Measurements from ENCODE around the gene CTTNBP2.

GRCh38 chr7:117871401-117871777, 1.9 kb downstream of the CTTNBP2 start:
- TF ChIP-seq, protein P1, sequence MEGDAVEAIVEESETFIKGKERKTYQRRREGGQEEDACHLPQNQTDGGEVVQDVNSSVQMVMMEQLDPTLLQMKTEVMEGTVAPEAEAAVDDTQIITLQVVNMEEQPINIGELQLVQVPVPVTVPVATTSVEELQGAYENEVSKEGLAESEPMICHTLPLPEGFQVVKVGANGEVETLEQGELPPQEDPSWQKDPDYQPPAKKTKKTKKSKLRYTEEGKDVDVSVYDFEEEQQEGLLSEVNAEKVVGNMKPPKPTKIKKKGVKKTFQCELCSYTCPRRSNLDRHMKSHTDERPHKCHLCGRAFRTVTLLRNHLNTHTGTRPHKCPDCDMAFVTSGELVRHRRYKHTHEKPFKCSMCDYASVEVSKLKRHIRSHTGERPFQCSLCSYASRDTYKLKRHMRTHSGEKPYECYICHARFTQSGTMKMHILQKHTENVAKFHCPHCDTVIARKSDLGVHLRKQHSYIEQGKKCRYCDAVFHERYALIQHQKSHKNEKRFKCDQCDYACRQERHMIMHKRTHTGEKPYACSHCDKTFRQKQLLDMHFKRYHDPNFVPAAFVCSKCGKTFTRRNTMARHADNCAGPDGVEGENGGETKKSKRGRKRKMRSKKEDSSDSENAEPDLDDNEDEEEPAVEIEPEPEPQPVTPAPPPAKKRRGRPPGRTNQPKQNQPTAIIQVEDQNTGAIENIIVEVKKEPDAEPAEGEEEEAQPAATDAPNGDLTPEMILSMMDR (tag by site-specific recombination; IDR thresholded peaks at IDR 0.05), result no peak
- TF ChIP-seq RBAK (tag by site-specific recombination; IDR thresholded peaks at IDR 0.05) (no peak), ZNF248 (tag by site-specific recombination; IDR thresholded peaks at IDR 0.05) (no peak)
